HepG2 (cell line): Measurements from ENCODE around the gene CSTF3. TPM values are rescaled to one million over a fixed set of nuclear protein-coding genes. Genes with fewer than 3 reads are reported as not detected.
A peak's percentile ranks its signal among the peaks of the same experiment; 100 is the strongest.

Source experiments
- CENPX ChIP-seq: sonication (generic); formaldehyde crosslinking; IDR thresholded peaks from 2 replicates; pipeline ENCODE4 v1.9.0; 2021; ENCODE audit warnings: mild to moderate bottlenecking, missing genetic modification reagents, moderate library complexity
- FOXJ3 ChIP-seq: sonication (generic); formaldehyde crosslinking; IDR thresholded peaks from 2 replicates; pipeline ENCODE4 v1.4.0; 2020; ENCODE audit warnings: missing genetic modification reagents, mild to moderate bottlenecking, borderline replicate concordance
- FOXP1 ChIP-seq, 2 experiments: fragments of 450-650 bp in 1 of 2; IDR thresholded peaks; 2 replicates each; pipeline ENCODE4 v1.6.1; 2017 to 2018; ENCODE audit warnings: antibody characterized with exemption in 1 of 2
- HMG20B ChIP-seq: conservative IDR thresholded peaks from 2 replicates; pipeline ENCODE4 v1.6.1; 2016; ENCODE audit warnings: missing genetic modification reagents, missing compliant biosample characterization
- KLF13 ChIP-seq: sonication (generic); formaldehyde crosslinking; IDR thresholded peaks from 2 replicates; pipeline ENCODE4 v1.4.0; 2020; ENCODE audit warnings: mild to moderate bottlenecking, missing genetic modification reagents
- KLF15 ChIP-seq: sonication (generic); formaldehyde crosslinking; IDR thresholded peaks from 2 replicates; pipeline ENCODE4 v1.8.1; 2023; ENCODE audit warnings: borderline replicate concordance, mild to moderate bottlenecking, inconsistent platforms, missing genetic modification reagents, mixed read lengths
- MIER2 ChIP-seq: IDR thresholded peaks from 2 replicates; pipeline ENCODE4 v1.6.1; 2016; ENCODE audit warnings: missing biosample characterization, missing genetic modification reagents
- NFYC ChIP-seq: IDR thresholded peaks from 2 replicates; pipeline ENCODE4 v1.6.1; 2016; ENCODE audit warnings: missing genetic modification reagents, missing compliant biosample characterization
- PAWR ChIP-seq: sonication (generic); formaldehyde crosslinking; IDR thresholded peaks from 2 replicates; pipeline ENCODE4 v1.4.0; 2020; ENCODE audit warnings: missing genetic modification reagents, mild to moderate bottlenecking, borderline replicate concordance
- RXRB ChIP-seq: IDR thresholded peaks from 2 replicates; pipeline ENCODE4 v1.6.1; 2016; ENCODE audit warnings: borderline replicate concordance, missing genetic modification reagents, missing compliant biosample characterization
- SAP130 ChIP-seq: IDR thresholded peaks from 2 replicates; pipeline ENCODE4 v1.6.1; 2016; ENCODE audit warnings: low read depth
- SMAD1 ChIP-seq: sonication (generic); formaldehyde crosslinking; IDR thresholded peaks from 2 replicates; pipeline ENCODE4 v1.4.0; 2020; ENCODE audit warnings: missing genetic modification reagents, low read depth, mild to moderate bottlenecking, borderline replicate concordance
- TARDBP ChIP-seq: sonication (generic); formaldehyde crosslinking; IDR thresholded peaks from 2 replicates; pipeline ENCODE4 v1.8.0; 2022; ENCODE audit warnings: mild to moderate bottlenecking, missing genetic modification reagents
- ZFP1 ChIP-seq: IDR thresholded peaks from 2 replicates; pipeline ENCODE4 v1.6.1; 2016
- ZNF251 ChIP-seq: sonication (generic); formaldehyde crosslinking; IDR thresholded peaks from 2 replicates; pipeline ENCODE4 v1.9.0; 2021; ENCODE audit warnings: mild to moderate bottlenecking, missing genetic modification reagents
- ZNF263 ChIP-seq: sonication (generic); formaldehyde crosslinking; IDR thresholded peaks from 2 replicates; pipeline ENCODE4 v1.4.0; 2020; ENCODE audit warnings: missing genetic modification reagents
- ZNF292 ChIP-seq: sonication (generic); formaldehyde crosslinking; IDR thresholded peaks from 2 replicates; pipeline ENCODE4 v1.8.1; 2022; ENCODE audit warnings: mild to moderate bottlenecking, low read depth, missing genetic modification reagents, borderline replicate concordance
- ZNF382 ChIP-seq: sonication (generic); formaldehyde crosslinking; IDR thresholded peaks from 2 replicates; pipeline ENCODE4 v1.5.0; 2020; ENCODE audit warnings: missing genetic modification reagents, mild to moderate bottlenecking, borderline replicate concordance
- ZNF782 ChIP-seq: sonication (generic); formaldehyde crosslinking; IDR thresholded peaks from 2 replicates; pipeline ENCODE4 v1.4.0; 2020; ENCODE audit warnings: missing genetic modification reagents, mild to moderate bottlenecking, borderline replicate concordance
- ZNF800 ChIP-seq: sonication (generic); formaldehyde crosslinking; IDR thresholded peaks from 2 replicates; pipeline ENCODE4 v1.4.0; 2020; ENCODE audit warnings: missing genetic modification reagents
- ZNF883 ChIP-seq: sonication (generic); formaldehyde crosslinking; IDR thresholded peaks from 2 replicates; pipeline ENCODE4 v1.5.1; 2020; ENCODE audit warnings: mild to moderate bottlenecking, missing genetic modification reagents; ENCODE audit errors: not compliant biosample characterization
- ZSCAN5A ChIP-seq: sonication (generic); formaldehyde crosslinking; IDR thresholded peaks from 2 replicates; pipeline ENCODE4 v1.8.0; 2022; ENCODE audit warnings: mild to moderate bottlenecking, missing genetic modification reagents, borderline replicate concordance
- polyA plus RNA-seq, 8 experiments: library from polyadenylated mRNA; depleted of rRNA in 3 of 8; stranded (reverse) in 7 of 8; unstranded in 1 of 8; fragments of >200 nt; fragmentation: Illumina TruSeq in 4 of 8; extraction: Trizol in 4 of 8; gene quantifications; 2 replicates each; pipeline versions ENCODE4 v1.2.1 to v1.2.3, GENCODE V29; 2011 to 2016; ENCODE audit warnings: low read depth in 4 of 8, missing spikeins in 1 of 8, mixed read lengths in 1 of 8; ENCODE audit not compliant: insufficient read depth in 1 of 8
- total RNA-seq, 5 experiments: library from RNA; depleted of rRNA; stranded (reverse); fragments of >200 nt; fragmentation: Illumina TruSeq; extraction: Trizol; gene quantifications; 2 replicates each; pipeline ENCODE4 v1.2.3, GENCODE V29; 2016; ENCODE audit warnings: low read depth in 1 of 5
- TF ChIP-seq, protein P1 (sequence below): sonication (generic); formaldehyde crosslinking; IDR thresholded peaks from 2 replicates; pipeline ENCODE4 v1.4.0; 2020; ENCODE audit warnings: mild to moderate bottlenecking, missing genetic modification reagents, borderline replicate concordance
- TF ChIP-seq, protein P2 (sequence below): sonication (generic); formaldehyde crosslinking; IDR thresholded peaks from 2 replicates; pipeline ENCODE4 v1.4.0; 2020; ENCODE audit warnings: mild to moderate bottlenecking, missing genetic modification reagents

The CSTF3 gene
- total and polyA plus RNA-seq, 2 of the 13 experiments (the other 11 are each of a cell fraction or from before 2014, with no cell fraction given): 21.5 to 43.6 TPM

DNA sequence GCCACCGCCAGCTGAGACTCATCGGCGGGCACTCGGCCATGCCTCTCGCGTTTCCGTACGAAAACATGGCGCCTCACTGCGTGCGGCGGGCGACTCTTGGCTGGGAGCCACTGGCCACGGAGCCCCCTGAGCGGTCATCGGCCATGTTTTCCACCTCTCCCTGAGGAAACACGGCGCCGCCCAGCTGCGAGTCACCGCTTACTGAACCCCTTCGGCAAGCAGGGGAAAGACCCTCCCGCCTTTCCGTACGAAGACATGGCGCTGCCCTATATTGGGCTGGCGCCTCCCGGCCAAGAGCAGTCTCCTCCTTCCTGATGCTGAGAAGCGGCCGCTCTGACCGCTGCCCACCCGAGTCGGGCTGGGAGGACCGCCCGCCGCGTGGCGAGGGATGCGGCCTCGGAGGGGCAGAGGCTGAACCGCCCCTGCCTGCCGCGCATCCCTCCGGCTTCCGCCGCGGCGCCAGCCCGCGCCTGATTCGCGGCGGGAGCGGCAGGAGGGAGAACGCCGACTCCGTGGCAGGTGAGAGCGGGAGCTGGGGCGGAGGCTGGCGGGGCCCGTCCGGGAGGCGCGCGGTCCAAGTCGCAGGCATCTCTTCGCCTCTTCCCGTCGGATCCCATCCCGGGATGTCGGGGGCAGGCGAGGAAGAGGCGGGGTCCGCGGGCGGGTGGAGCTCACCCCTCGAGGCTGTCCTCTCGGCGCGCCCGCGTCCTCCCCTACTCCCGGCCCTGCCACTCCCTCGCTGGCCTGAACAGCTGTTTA lies 121.8 kb downstream of the CSTF3 start, which contains the start of gene TCP11L1 (continued):
- TF ChIP-seq, protein P1, sequence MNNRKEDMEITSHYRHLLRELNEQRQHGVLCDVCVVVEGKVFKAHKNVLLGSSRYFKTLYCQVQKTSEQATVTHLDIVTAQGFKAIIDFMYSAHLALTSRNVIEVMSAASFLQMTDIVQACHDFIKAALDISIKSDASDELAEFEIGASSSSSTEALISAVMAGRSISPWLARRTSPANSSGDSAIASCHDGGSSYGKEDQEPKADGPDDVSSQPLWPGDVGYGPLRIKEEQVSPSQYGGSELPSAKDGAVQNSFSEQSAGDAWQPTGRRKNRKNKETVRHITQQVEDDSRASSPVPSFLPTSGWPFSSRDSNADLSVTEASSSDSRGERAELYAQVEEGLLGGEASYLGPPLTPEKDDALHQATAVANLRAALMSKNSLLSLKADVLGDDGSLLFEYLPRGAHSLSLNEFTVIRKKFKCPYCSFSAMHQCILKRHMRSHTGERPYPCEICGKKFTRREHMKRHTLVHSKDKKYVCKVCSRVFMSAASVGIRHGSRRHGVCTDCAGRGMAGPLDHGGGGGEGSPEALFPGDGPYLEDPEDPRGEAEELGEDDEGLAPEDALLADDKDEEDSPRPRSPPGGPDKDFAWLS: no peak
- TF ChIP-seq FOXJ3 (CRISPR knock-in tag) (0 out of 2 replicates have a peak, but pooled peaks have one; percentile 57), ZNF382 (CRISPR knock-in tag) (no peak), NFYC (CRISPR knock-in tag) (no peak), ZNF263 (CRISPR knock-in tag) (peak; percentile 84), KLF15 (peak; percentile 16; the same call in 1 of the 2 replicates), ZNF251 (CRISPR knock-in tag) (no peak), PAWR (CRISPR knock-in tag) (no peak), CENPX (CRISPR knock-in tag) (no peak), HMG20B (CRISPR knock-in tag) (peak; percentile 12; the same call in 1 of the 2 replicates), ZNF292 (CRISPR knock-in tag) (no peak), ZSCAN5A (CRISPR knock-in tag) (peak; percentile 91), TARDBP (CRISPR knock-in tag) (peak; percentile 78), ZNF800 (peak; percentile 1; the same call in 1 of the 2 replicates), RXRB (CRISPR knock-in tag) (no peak), SMAD1 (CRISPR knock-in tag) (no peak), FOXP1 (IDR thresholded peaks at IDR 0.05) (no peak), FOXP1 (CRISPR knock-in tag; IDR thresholded peaks at IDR 0.05) (0 out of 2 replicates have a peak, but pooled peaks have one; percentile 10), ZNF782 (CRISPR knock-in tag) (no peak), KLF13 (CRISPR knock-in tag) (no peak), SAP130 (peak; percentile 68), MIER2 (CRISPR knock-in tag) (peak; percentile 56; the same call in 1 of the 2 replicates), ZFP1 (0 out of 2 replicates have a peak, but pooled peaks have one; percentile 5), ZNF883 (CRISPR knock-in tag) (peak; percentile 29)
- TF ChIP-seq, protein P2, sequence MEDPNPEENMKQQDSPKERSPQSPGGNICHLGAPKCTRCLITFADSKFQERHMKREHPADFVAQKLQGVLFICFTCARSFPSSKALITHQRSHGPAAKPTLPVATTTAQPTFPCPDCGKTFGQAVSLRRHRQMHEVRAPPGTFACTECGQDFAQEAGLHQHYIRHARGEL (CRISPR knock-in tag): no peak
